Upper lobe of right lung (tissue), 1 donor: ENCODE data around the gene PJVK. TPM values are rescaled to one million over a fixed set of nuclear protein-coding genes. Genes with fewer than 3 reads are reported as not detected.
A peak's percentile ranks its signal among the peaks of the same experiment; 100 is the strongest.

Experiments
- ATAC-seq: fragments of 200-7000 bp; cut with Tn5 transposase; one replicate; pipeline ENCODE4 v1.9.1; 2020; ENCODE audit warnings: mild to moderate bottlenecking, moderate library complexity
- DNase-seq: peaks from one replicate; pipeline ENCODE4 v3.0.0-alpha.2; 2020
- H3K27ac ChIP-seq: fragments of 200-600 bp; one replicate; pipeline ENCODE4 v1.8.0; 2022
- H3K27me3 ChIP-seq: fragments of 200-600 bp; one replicate; pipeline ENCODE4 v1.8.0; 2022; ENCODE audit warnings: mild to moderate bottlenecking
- H3K36me3 ChIP-seq: fragments of 200-600 bp; one replicate; pipeline ENCODE4 v1.8.0; 2022
- H3K4me1 ChIP-seq: fragments of 200-600 bp; one replicate; pipeline ENCODE4 v1.8.0; 2022
- H3K4me3 ChIP-seq: fragments of 200-600 bp; one replicate; pipeline ENCODE4 v1.8.0; 2022; ENCODE audit warnings: mild to moderate bottlenecking
- H3K9me3 ChIP-seq: fragments of 200-600 bp; one replicate; pipeline ENCODE4 v1.8.0; 2022
- CTCF ChIP-seq: fragments of 200-600 bp; IDR thresholded peaks from one replicate; pipeline ENCODE4 v1.8.0; 2022; ENCODE audit warnings: antibody characterized with exemption
- intact Hi-C: fragments of 100-400 bp; cut with DNase I; formaldehyde crosslinking; loops from one replicate; pipeline ENCODE4 v1.11.0; 2022
- total RNA-seq: library from RNA; stranded (reverse); fragmentation: NEBNext Ultra II Directional; extraction: Animal tissue kit (Norgen Biotek cat#: 25700); gene quantifications from one replicate; pipeline ENCODE4 v1.2.1, GENCODE V29; 2021
- donor health status: DM: no; HTN: yes; CAD: no; lungs with severe emphysema.

Gene PJVK
- total RNA-seq, 1 donor from 2014 or later, result 2.3 TPM

DNA sequence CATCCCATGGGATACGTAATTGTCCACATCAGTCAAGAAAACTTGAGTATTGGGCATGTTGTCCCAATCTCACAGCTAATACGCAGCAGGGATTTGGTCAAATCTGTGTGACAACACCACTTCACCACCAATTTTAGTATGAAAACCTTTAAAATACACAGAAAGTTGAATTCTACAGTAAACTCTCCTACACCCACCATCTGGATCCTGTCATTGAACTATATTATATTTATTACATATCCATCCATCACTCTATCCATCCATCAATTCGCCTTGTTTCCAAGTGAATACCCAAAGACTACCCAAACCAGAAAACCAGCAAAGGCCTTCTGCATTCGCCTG lies 28.1 kb downstream of the PJVK start:
- H3K4me3 ChIP-seq, result peak overlapping the region; percentile 63
- H3K9me3 ChIP-seq, result no peaks in the 10 kb centered on the region
- peaks cover 41% of the 10 kb centered on the region for H3K4me1 ChIP-seq
- TF ChIP-seq CTCF, result no peak
- intact Hi-C loops, result no loop called here
- ATAC-seq (no peak), DNase-seq (no peak)
- H3K36me3 ChIP-seq, result no peaks in the 10 kb centered on the region
- peak overlapping the region; percentile 92 for H3K27ac ChIP-seq
- H3K27me3 ChIP-seq, result no peaks in the 10 kb centered on the region

DNA sequence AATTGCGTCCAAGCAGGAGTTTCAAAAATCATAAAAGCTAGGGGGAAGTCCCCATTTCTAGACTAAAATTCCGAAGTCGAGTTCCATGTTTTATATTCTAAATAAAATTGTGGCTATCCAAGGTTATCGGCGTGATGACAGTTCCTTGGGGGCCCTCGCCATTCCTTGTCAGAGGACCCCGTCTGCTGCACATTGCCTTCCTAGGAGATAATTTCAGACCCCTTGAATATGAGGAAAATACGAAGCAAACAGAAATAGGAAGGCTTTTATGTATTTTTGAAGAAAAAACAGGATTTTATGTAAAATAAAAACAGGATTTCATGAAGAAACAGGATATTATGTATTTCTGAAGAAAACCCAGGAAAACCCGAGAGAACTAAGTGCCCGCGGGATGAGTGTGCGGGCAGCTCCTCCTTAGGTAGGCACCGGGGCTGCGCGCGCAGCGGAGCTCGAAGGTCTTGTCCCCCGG lies 28.6 kb downstream of the PJVK start:
- TF ChIP-seq CTCF, result no peak
- DNase-seq, result no peak
- Histone ChIP-seq H3K36me3 (no peaks in the 10 kb centered on the region), H3K4me1 (peaks cover 47% of the 10 kb centered on the region), H3K9me3 (no peaks in the 10 kb centered on the region), H3K27me3 (no peaks in the 10 kb centered on the region), H3K4me3 (peak overlapping the region; percentile 63), H3K27ac (peak overlapping the region; percentile 92)
- no peak for ATAC-seq
- intact Hi-C loops, result no loop called here

DNA sequence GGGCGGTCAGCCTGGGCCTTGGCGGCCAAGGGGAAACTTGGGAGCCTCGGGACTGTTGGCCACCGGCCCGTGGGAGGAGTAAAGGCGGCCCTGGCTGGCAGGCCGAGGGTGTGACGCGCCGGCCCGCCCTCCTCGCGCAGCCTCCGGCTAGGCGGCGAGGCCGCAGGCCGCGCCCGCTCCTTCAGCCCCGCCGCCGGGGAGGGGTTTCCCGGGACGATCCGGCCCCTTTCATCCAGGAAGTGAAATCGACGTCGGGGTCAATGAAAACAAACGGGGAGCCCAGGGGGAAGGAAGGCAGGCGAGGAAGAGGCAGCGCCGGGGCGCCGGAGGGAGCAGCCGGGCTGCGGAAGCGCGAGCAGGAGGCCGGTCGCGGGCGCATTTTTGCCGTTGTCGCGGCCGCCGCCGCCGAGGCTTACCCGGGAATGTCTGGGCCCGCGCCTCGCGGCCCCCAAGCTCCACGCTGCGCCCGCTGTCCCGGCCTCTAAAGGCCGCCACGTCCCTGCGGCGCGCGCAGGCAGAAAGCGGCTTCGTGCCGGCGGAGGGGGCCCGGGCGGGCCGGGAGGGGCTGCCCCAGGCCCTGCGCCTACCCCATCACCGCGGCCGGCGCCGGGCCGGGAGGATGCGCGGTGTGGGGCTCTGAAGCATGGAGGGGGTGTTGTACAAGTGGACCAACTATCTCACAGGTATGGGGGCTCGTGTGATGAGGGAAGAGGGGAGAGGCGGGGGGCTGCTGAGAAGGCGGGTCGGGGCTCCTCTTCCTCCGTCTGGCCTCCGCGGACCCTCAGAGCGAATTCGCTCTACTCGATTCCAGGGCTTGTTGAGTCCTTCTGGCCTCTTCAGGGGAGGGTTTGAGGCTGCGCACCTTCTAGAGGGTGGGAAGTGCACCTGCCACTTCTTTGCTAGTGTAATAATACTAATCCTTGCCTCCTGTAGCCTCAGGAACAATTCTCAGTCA lies 29.3 kb downstream of the PJVK start, which contains the start of gene PLEKHA3:
Gene PLEKHA3 (plus strand): TSS at position 231 of the 955 bp plus-strand sequence. CDS start 413 bp downstream, at position 644.
- H3K9me3 ChIP-seq, result no peaks in the 10 kb centered on the region
- H3K27me3 ChIP-seq, result no peaks in the 10 kb centered on the region
- intact Hi-C loops, result no loop called here
- peak within 1 kb of the TSS; percentile 92 for H3K27ac ChIP-seq
- H3K4me1 ChIP-seq, result peaks cover 52% of the 10 kb centered on the region
- peaks cover under 1% of the 10 kb centered on the region for H3K36me3 ChIP-seq
- peak; percentile 96 for ATAC-seq
- H3K4me3 ChIP-seq, result peak within 1 kb of the TSS; percentile 63
- TF ChIP-seq CTCF, result no peak
- peak; percentile 98 for DNase-seq

DNA sequence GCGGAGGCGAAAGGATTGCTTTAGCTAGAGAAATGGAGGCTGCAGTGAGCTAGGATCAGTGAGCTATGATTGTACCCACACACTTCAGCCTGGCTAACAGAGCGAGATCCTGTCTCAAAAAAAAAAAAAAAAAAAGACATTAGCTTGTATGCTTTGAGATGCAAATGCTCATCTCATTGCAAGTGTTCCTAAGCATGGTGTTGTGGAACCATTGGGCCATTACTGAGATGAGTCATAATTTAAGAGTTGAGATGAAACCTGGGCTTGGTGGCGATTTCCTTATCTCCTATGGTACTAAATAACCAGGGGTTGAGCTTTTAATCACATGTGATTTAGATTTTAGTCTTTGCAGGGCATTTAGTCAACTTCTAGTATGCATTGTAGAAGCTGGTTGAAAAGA lies 31.3 kb downstream of the PJVK start:
- H3K27ac ChIP-seq, result no peak overlapping the region
- DNase-seq, result no peak
- H3K9me3 ChIP-seq, result no peaks in the 10 kb centered on the region
- H3K36me3 ChIP-seq, result peaks cover 19% of the 10 kb centered on the region
- peak overlapping the region; percentile 63 for H3K4me3 ChIP-seq
- no peaks in the 10 kb centered on the region for H3K27me3 ChIP-seq
- ATAC-seq, result no peak
- intact Hi-C loops, result no loop called here
- TF ChIP-seq CTCF, result no peak
- H3K4me1 ChIP-seq, result peaks cover 52% of the 10 kb centered on the region

GRCh38 chr2:178484245-178485041 lies 33.3 kb downstream of the PJVK start:
- ATAC-seq (no peak), DNase-seq (no peak)
- no peaks in the 10 kb centered on the region for H3K27me3 ChIP-seq
- H3K9me3 ChIP-seq, result no peaks in the 10 kb centered on the region
- no peak for TF ChIP-seq CTCF
- H3K36me3 ChIP-seq, result peaks cover 28% of the 10 kb centered on the region
- H3K27ac ChIP-seq, result no peak overlapping the region
- intact Hi-C loops, result no loop called here
- peaks cover 46% of the 10 kb centered on the region for H3K4me1 ChIP-seq
- no peak overlapping the region for H3K4me3 ChIP-seq
